SW 1271 (cell line): ENCODE measurements around the gene COBL.

Experiments
- DNase-seq, 2 experiments: peaks; one replicate each; lab custom pipeline; 2025; lab: John Stamatoyannopoulos, UW

Gene COBL

DNA sequence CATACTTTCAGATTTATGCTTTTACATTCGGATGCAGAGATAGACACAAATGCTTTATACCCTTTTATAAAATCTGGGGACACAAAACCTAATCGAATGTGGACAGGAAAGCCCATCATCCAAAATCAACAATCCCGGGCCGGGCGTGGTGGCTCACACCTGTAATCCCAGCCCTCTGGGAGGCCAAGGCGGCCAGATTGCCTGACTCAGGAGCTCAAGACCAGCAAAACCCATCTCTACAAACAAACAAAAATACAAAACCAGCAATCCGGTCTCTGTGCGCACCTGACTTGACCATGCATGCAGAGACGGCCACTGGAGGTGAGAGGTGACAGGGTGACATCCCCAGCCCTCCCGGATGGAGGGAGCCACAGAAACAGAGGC lies 13.5 kb downstream of the COBL start:
- no peak for DNase-seq

DNA sequence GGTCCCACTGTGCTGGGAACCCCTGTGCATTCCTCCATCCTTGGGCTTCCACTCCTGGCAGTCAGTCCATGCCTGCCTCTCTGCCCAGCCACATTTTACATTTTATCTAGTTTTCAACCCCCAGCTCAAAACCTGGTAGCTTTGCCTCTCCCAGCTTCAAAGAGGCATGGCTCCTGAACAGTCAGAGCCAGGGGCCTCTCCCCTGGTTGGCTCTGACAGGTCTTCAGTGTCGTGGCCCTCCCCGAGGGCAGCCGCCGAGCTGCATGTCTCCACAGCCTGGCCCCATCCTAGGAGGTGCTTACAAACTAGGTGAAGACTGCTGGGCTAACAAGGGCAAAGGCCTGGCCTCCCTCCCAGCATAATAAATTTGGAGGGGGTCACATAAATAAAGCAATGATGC lies 14.8 kb downstream of the COBL start:
- no peak for DNase-seq

DNA sequence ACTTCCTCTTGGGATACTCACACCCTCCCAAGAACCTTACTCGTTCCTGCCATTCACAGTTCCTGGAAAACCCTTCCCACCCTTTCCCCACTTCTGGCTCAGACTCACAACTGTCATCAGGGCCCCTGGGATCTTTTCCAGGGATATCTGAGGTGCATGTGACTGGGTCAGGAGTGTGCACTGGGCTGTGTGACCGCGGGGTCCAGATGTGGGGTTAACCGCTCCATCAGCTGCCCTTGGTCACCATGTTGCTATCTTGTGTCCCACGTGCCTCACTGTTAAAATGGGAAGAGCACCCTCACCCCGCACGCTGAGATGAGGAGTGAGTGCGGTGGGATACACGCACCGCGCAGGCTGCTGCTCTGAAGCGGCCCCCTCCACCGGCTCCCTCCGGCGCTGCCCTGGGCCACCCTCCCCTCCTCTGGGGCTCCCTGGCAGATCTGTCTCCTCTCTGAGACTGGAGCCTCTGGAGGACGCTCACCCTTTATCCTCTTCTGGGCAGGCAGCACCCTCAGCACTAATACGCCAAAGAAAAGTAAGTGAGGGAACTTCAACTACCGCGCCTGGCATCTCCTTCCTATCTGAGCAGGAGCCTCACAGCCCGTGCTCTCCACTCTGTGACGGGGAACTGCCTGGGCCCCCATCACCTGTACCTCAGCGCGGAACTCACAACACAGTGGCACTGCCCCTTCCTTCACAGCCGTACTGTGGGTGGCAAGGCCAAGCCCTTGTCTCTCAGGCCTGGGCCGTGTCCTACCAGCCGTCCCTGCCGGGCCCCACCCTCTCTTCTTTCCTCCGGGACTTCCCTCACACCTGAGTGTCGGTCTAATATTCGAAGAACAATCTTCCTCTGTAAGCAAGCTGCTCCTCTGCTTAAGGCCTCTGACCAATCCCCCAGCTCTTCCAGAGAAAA lies 15.6 kb downstream of the COBL start:
- DNase-seq = no peak

DNA sequence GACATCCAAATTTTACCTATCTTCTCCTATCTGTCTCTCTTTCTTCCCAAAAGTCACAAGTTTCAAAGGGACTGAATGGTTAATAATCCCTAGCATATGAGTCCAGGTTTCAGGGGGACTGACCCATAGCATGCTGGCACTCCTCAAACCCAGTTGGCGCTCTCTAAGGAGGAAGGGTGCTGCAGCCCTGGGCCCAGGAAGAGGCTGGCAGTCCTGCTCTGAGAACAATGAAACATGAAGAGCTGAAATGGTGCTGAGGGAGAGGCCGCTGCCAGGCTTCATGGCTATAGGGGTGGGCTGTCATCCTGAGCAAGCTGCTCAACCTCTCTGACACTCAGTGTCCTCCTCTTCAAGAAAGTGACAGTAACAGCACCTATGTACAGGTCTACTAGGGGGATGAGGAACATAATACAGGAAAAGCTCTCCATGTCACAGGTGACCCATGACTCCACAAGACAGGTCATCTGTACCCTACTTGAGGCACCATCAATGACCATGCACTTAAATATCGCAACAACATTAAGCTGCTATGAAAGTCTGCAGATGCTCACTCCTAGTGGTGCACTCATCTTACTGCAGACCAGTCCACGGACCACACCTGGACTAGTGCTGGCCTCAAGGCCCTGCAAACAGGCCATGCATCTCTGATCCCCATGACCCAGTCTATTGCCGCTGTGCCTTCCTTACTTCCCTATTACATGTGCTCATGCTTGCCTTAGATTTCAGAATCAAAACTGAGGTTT lies 17.0 kb downstream of the COBL start:
- no peak for DNase-seq

DNA sequence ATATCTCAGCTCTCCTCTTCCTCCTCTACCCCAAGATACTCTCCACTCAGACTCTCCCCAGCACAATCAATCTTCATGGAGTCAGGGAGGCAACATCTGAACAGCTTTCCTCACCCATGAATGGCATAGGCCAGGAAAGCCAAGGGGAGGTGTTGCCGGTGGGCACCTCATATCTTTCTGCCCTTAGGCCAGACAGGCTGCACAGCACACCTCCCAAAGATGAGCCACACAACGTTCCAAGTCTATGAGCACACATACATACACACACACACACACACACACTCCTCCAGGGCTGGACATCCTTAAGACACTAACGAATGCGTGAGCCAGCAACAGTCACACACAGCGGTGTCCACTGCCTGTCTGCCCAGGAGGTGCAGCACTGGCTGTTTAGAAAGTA lies 17.7 kb downstream of the COBL start:
- DNase-seq = no peak

DNA sequence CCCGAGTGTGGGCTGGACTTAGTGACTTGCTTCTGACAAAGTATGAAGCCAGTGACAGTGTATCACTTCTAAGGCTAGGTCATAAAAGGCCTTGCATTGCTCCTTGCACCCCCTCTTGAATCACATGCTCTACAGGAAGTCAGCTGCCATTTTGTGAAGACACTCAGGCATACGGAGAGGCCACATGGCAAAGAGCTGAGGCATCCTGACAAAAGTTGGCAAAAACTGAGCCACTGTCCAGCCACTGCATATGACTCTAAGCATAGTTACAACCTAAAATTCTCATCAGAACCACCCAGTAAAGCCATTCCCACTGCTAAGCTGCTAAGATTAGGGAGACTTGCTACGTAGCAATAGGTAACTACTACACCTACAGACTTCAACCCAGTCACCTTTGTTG lies 18.6 kb downstream of the COBL start:
- DNase-seq = no peak

DNA sequence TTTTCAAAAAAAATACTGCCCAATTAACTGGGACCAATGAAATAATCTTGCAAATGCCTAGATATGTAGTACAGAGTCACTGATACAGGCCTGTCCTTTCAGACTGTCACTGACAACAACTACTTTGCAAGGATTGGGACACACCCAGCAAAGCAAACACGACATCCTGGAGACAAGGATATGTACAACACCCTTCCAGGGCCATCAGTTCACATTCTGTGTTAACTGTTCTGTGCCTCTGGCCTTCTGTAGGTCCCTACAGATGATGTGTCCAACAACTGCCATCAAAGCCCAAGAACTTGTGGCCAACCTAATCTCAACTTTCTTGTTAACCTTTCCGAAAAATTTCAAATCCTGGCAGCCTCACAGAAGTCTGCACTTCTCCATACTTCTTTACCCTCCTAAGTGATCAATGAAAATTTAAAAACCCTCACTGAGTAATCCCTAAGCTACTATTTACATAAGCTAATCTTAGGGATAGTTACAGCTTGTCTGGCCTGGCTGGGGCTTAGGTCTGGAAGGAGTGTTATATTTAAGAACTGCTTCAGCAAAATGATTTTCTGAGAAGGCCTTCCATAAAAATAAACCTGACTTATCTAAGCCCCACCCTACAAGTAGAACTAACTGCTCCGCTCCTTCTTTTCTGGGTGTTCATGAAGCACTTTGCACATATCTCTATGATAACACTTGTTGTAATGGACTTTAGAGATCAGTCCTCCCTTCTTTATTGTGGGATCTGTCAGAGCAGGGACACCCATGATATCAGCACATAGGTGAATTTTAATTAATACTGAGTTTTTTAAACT lies 21.0 kb downstream of the COBL start:
- DNase-seq = no peak

DNA sequence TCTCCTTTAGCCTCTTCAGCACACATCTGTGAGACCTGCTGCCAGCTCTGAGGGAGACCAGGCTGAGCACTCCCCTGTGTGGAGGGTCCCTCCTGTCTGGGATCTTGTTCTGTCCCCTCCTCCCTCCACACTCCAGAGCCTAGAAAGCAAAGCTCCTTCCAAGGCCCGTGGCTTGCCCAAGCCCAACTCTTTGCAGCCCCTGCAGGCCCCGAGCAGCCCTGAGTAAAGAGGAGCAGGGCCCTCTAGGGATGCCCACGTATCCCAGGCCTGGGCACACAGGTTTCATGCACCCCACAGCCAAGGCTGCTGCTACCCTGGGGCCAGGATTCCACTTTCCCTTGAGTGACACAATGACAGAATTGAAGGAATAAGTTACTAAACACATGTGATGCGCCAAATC lies 24.0 kb downstream of the COBL start:
- DNase-seq = no peak

DNA sequence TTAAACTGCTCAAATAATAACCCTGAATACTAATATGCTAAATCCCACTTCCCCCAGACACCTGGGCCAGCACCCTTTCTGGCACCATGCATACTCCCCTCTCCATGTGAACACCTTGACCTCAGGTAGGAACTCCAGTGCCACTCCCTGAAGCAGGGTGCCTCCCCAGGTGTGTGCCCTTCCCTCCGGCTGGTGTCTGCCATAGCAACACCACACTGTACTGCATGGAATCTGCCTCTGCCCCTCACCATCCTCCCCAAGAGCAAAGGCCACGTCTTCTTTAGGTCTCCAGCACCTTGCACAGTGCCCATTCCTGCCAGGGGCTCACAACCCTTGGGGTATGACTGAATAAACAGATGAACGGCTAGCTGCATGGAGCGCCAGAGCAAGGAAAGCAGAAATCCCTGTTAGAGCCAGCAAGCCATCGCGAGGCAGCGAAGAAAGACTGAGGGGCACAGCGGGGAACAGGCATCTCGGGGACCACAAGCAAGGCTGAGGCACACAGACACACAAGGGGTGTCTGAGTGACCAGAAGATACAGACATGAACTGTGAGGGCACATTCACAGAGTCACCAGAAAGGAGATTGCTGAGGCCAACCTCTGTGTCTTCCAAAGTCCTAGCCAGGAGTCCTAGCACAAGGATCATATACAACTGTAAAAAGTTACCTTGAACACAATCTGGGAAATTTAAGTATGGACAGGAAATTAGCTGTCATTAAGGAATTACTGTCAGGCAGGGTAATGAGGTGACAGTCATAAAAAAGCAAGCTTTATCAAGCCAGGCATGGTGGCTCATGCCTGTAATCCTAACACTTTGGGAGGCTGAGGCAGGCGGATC lies 25.7 kb downstream of the COBL start:
- DNase-seq = no peak

DNA sequence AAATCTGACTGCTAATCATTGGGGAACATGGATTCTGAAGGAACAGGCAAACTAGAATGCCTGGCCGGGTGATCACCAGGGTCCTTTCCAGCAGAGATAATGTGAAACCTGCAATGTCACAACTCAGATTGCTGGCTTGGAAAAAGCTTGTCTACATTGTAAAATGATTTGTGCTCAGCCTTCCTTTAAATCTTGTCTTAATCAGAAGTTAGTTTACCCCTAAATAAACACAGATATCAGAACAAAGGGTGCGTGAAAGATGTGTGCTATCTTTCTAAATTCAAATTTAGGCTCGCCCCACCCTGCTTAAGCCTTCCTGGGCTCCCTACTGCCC lies 26.3 kb downstream of the COBL start:
- DNase-seq = no peak

DNA sequence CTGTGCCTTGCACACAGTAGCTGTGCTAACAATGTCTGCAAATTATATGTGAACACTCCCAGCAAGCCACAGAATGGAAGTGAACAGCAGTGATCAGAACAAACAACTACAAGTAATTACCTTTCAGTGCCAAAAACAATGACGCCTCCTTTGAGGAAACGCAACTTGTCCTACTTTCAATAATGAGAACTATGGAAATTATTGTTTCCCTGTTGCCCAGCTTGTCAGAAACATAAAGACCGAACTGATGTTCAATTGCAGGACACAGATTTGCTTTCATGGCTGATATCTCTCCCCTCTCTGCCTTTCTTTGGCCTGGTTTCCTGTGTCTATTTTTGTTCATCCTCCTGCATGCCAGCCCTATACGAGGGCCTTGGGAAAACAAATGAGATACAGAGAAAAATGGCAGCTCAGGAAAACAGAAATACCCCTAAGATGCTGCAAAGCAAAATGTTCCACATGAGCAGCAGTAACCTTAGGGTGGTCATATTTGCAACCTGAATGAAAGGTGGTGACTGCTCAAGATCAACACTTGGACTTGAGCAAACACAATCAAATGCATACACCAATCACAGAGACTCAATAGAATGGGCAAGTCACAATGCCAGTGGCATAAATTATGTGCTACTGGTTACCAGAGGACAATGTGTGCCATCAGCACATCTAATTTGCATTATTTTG lies 26.8 kb downstream of the COBL start:
- no peak for DNase-seq

DNA sequence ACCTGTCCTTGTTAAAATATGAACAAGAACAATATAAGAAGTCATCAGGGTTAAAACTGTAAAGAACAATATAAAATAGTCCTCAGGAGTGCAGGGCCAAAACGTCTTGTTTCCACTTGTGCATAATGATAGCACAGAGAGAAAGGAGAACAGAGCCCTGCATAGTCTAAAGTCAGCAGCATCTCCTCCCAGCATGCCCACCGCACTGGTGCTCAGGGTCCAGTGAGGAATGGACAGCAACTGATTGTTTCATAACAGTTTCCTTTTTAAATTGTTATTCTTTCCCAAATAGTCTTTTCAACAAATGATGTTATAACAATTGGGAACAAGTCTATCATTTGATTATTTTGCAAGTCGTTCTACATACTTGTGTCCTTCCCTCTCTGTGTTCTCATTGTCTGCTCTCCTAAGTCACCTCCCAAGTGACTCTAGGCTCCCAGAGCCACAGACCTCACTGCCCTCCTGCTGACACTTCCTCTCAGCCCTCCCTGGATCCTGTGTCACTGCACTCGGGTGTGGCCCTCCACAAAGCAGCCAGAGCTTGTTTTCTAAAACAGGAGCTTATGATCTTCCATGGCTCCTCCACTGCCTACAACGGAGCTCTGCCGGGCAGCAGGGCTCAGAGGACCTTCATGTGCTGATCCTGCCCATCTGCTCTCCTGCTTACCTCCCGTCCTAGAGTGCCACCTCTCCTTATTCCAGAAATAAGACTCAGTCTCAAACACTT lies 27.6 kb downstream of the COBL start:
- DNase-seq = no peak

DNA sequence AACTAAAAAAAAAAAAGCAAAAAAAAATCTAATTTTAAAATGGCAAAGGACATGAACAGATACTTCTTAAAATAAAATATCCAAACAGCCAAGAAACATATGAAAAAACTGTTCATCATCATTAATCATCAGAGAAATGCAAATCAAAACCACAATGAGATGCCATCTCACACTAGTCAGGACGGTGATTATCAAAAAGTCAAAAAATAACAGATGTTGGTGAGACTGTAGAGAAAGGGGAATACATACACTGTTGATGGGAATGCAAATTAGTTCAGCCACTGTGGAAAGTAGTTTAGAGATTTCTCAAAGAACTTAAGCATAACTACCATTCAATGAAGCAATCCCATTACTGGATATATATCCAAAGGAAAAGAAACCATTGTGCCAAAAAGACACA lies 30.2 kb downstream of the COBL start:
- no peak for DNase-seq

DNA sequence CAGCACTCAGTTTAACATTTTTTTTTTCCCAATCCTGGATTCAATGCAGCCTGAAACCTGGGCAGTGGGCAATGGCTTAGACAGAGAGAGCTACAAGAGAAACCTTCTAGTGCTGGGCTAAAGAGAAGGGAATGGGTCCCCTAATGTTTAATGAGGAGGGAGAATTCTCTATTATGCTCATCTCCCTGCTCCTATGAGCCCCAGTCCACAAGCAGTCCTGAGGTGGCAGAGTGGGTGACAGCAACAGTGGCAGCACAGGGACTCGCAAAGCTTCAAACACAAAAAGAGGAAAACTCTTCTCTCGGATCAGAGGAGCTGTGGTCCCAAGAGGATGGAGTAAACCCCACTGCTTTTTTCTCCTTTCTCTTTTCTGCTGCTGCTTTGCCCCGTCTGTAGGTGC lies 36.5 kb downstream of the COBL start:
- DNase-seq = no peak

DNA sequence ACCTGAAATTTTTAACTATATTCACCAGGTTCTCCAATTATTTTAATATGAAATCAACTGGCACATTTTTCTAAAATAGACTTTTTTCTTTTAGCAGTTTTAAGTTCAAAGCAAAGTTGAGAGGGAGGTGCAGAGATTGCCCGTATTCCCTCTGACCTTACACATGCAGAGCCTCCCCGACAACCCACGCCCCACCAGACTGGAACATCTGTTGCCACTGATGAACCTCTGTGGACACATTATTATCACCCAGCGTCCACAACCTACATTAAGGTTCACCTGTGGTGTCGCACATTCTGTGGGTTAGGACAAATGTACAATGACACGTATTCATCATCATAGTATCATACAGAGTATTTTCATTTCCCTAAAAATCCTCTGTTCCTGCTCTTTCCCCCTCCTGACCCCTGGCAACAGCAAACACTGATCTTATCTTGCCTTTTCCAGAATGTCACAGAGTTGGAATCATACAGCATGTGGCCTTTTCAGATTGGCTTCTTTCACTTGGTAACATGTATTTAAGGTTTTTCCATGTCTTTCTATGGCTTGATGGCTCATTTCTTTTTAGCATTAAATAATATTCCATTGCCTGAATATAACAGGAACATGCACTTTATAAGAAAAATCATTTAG lies 37.1 kb downstream of the COBL start:
- no peak for DNase-seq

DNA sequence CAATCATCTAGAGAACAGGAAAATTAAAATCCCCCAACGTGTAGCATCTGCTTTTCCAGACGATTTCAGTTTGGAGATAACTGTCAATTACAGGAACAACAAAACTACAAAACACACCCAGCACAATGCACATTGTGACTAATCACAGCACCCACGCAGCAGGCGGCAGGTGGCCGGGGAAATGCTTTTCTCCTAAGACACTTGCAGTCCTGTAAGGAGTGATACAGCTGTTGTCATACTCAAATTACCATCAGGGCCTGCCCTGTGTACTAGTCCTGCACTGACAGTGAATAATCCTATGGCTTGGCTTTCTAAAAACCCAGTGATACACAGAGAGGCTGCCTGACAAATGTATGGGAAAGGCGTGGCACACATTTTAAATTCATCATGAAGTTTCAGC lies 37.8 kb downstream of the COBL start:
- no peak for DNase-seq

DNA sequence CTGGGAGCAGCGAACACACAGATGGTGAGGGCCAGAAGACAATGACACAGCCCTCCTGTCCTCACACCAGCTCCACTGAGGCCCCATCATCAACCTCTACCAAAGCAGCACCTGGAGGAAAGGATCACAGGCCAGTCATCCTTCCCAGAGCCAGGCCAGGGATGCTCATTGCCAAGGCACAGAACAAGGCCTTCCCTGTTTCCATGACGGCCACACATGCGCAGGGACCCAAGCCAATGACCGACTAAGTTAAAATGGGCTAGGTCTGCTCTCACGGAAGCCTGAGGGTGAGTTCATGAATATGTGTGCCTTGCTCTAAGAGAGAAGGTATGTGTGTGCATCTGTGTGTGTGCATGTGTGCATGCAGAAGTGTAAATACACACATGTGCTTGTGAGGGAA lies 39.6 kb downstream of the COBL start:
- no peak for DNase-seq

DNA sequence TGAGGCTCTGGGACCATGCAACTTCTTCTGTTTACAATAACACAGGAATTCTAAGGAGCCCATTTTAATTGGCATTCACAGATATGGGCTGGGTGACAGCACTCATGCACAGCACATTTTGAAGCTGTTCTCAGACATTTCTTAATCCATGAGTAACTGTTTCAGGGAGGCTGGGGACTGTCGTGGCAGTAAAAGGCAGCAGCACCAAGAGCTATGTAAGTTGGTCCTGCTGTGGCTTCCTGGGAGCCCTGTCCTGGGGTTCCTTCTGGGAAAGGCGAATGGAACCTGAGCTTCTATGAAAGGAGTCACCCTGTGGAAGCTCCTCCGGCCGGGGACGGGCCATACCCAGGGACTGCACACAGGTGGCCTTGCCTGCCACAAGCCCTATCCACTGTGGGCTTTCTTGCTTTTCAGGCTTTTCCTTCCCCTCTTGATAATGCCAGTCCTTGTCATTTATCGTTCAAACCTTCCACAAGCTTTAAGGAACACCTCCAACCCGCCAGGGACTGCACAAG lies 40.5 kb downstream of the COBL start:
- no peak for DNase-seq

DNA sequence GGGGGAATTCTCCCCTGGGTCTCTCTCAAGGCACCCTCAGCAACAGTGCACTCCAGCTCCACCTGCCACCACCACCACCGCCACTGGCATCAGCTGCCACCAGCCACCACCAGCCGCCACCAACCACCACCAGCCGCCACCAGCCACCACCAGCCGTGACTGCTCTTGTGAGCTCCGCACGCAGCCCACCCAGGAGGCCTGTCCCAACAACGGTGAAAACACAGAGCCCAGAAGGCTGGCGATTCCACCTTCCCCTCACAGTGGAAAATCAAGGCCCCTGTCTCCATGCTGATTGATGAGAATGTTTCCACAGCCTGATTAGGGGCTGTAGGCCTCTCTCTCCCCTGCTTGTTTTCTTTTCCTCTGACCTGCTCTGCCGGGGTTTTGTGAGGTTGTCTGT lies 41.1 kb downstream of the COBL start:
- DNase-seq = no peak

DNA sequence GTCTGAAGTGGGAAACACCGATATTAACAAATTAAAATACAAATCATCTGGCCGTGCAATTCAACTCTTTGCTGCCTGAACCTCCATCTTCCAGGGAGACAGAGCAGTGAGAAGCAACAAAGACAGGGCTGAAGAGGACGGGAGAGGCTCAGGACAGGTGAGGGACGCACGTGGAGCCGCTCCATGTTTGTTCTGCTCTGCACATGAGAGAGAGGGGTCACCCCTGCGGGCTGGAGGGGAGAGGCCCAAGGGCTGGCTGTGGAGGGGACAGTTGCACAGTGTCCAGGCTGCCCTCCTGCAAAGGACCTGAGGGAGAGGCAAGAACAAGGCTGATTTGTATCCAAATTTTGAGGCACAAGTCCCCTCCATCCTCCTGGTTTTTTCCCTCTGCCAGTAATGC lies 41.7 kb downstream of the COBL start:
- DNase-seq = no peak
